Measurements from ENCODE around the gene GUCD1. TPM values are rescaled to one million over a fixed set of nuclear protein-coding genes. Genes with fewer than 3 reads are reported as not detected.

GUCD1 gene
- total and polyA plus RNA-seq, 9 of the 15 experiments (the other 6 are each of a cell fraction or from before 2014, with no cell fraction given) = 31.5 to 67.8 (median 50.3) TPM

GRCh38 chr22:24523873-24524272 lies 31.1 kb downstream of the GUCD1 start (continued):
- TF ChIP-seq ARID4B (CRISPR knock-in tag; IDR thresholded peaks at IDR 0.05) (no peak), SAFB2 (IDR thresholded peaks at IDR 0.05; ENCODE audit: borderline replicate concordance, low read depth, low read length, severe bottlenecking) (no peak), RAD51 (IDR thresholded peaks at IDR 0.05; ENCODE audit: borderline replicate concordance, low read depth) (no peak)

GRCh38 chr22:24521791-24522245 lies 33.1 kb downstream of the GUCD1 start:
- H3K4me1 ChIP-seq (replicated peaks in 1 of 2; ENCODE audit: control insufficient read depth in 2 of 2, insufficient read depth in 2 of 2, low read length in 2 of 2) = no peaks in the 10 kb centered on the region; a peak in 1 of 5 replicates
- 0 out of 2 replicates have a peak, but pooled peaks cover 6% of the 10 kb centered on the region for H4K20me1 ChIP-seq (replicated peaks; ENCODE audit: control insufficient read depth, insufficient read depth, low read length)
- no peaks in the 10 kb centered on the region for H3K9me1 ChIP-seq (ENCODE audit: control insufficient read depth, insufficient read depth, low read length)
- H3K9me3 ChIP-seq (replicated peaks; ENCODE audit: control insufficient read depth, insufficient read depth, low read depth, low read length) = no peaks in the 10 kb centered on the region
- H2AFZ ChIP-seq (ENCODE audit: low read depth, low read length) = no peak overlapping the region
- no peak overlapping the region for H3K9ac ChIP-seq (ENCODE audit: insufficient read depth in 1 of 2, low read depth in 2 of 2, low read length in 2 of 2)
- 0% methylated on average over 5 of the region's 8 CpGs for WGBS (ENCODE audit: insufficient coverage, low coverage, missing lambda C conversion rate)
- no peak overlapping the region for H3K4me2 ChIP-seq (ENCODE audit: insufficient read depth, low read length)
- no peaks in the 10 kb centered on the region; a peak in 1 of 5 replicates for H3K27me3 ChIP-seq (ENCODE audit: control insufficient read depth in 2 of 2, insufficient read depth in 2 of 2, low read length in 2 of 2)
- ChIA-PET POLR2A (interaction anchor here (1.1 kb wide), 1 partner anchor 9 kb away, joined by 3 read pairs; no protein-coding TSS in a partner anchor), CTCF (ENCODE audit: low intra/inter-chr PET ratio) (interaction anchor here (0.9 to 1.7 kb wide), 3 partner anchors 98 to 197 kb away, joined by 3 to 6 read pairs (median 5); no protein-coding TSS in a partner anchor)
- FAIRE-seq (peak; percentile 72), DNase-seq (ENCODE audit: extremely low read depth in 1 of 4, low spot score in 3 of 4) (peak in 2 of 4 experiments; percentile 33 to 48), ATAC-seq (peak; percentile 78)
- intact Hi-C loops (cut with micrococcal nuclease) (loop anchor here (10.0 kb wide), 2 partner anchors 197 to 337 kb away; partner anchors contain the start of gene SUSD2), in situ Hi-C loops (cut with MboI) (loop anchor here (5.0 to 25.0 kb wide), 2 partner anchors 200 to 560 kb away; partner anchors contain the start of genes DDT, DDTL and GSTT2B)
- H3K4me3 ChIP-seq = no peak overlapping the region
- no peaks in the 10 kb centered on the region for H3K79me2 ChIP-seq (ENCODE audit: control insufficient read depth, insufficient read depth, low read length)
- BruUV-seq (replicated peaks) = no TSS peak
- no peaks in the 10 kb centered on the region for H3K36me3 ChIP-seq (ENCODE audit: control insufficient read depth, insufficient read depth, low read length)
- no peak overlapping the region for H3K27ac ChIP-seq (ENCODE audit: extremely low read depth, low read depth, low read length)
- peak; percentile 64 to 77 for TF ChIP-seq RAD21 (CRISPR knock-in tag; conservative IDR thresholded peaks at IDR 0.05 in 1 of 2, IDR thresholded peaks at IDR 0.05 in 1 of 2)
- no peak for TF ChIP-seq ZNF655 (CRISPR knock-in tag; IDR thresholded peaks at IDR 0.05)
- no peak for TF ChIP-seq SP2 (IDR thresholded peaks at IDR 0.05; ENCODE audit: extremely low read depth, low read depth, low read length, poor library complexity, severe bottlenecking)
- 0 out of 2 replicates have a peak, but pooled peaks have one; percentile 19 for TF ChIP-seq SMC3 (conservative IDR thresholded peaks at IDR 0.05; ENCODE audit: insufficient read depth, low read depth, low read length)
- no peak for TF ChIP-seq DNMT1 (IDR thresholded peaks at IDR 0.05)
- TF ChIP-seq DEAF1 (CRISPR knock-in tag; IDR thresholded peaks at IDR 0.05) = 0 out of 2 replicates have a peak, but pooled peaks have one; percentile 24
- TF ChIP-seq ZBTB1 (CRISPR knock-in tag; IDR thresholded peaks at IDR 0.05; ENCODE audit: borderline replicate concordance, low read depth) = no peak
